Measurements from ENCODE around the gene RBM44.
"Not testable (repeated sequence)": the region's sequence is repeated elsewhere in the genome, so short reads cannot be mapped to it uniquely, and the experiment has no call there.

The RBM44 gene

DNA sequence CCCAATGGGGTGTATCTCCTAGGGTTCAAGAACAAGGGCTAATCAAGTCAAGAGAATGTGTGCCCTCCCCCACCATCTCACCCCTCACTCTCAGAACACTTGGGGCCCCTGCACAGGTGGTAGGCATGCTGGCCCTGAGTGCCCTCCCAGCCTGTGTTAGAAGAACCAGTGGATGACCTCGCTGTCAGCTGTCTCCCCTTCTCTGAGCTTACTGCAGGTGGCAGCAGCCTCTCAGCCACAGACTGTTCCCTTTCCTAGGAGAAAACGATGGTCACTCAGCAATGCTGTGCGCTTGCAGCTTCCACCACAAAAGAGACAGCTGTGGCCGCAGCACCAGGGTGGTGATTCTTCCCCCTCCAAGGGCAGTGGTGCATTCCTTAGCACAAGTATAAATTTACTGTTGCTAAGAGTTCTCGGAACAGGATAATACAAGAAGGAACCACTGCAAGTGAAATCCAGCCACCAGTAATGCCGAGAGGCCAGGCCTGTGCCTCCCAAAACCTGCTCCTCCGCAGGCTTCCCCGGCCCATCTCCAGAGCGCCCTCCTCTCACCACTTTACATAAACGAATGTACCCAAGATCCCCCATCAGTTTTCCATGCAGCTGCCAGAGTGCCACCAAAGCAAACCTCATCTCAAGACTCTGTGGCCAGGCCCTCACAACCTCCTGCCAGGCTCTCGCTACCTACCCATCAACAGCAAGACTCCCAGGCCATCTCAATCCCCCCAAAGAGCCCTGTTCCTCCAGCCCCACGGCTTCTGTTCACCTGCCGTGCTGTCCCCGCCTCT lies 59.9 kb downstream of the RBM44 start:
- DNase-seq: no peak

- DNase-seq: no peak
These were observed 60.5 kb downstream of the RBM44 start for GRCh38 chr2:237859082-237859433.

GRCh38 chr2:237859533-237860272 lies 61.1 kb downstream of the RBM44 start, which contains the start of gene RAMP1:
Gene RAMP1 (plus strand): TSS chr2:237859623. CDS start chr2:237859676, 53 bp downstream.
- DNase-seq: no peak

DNA sequence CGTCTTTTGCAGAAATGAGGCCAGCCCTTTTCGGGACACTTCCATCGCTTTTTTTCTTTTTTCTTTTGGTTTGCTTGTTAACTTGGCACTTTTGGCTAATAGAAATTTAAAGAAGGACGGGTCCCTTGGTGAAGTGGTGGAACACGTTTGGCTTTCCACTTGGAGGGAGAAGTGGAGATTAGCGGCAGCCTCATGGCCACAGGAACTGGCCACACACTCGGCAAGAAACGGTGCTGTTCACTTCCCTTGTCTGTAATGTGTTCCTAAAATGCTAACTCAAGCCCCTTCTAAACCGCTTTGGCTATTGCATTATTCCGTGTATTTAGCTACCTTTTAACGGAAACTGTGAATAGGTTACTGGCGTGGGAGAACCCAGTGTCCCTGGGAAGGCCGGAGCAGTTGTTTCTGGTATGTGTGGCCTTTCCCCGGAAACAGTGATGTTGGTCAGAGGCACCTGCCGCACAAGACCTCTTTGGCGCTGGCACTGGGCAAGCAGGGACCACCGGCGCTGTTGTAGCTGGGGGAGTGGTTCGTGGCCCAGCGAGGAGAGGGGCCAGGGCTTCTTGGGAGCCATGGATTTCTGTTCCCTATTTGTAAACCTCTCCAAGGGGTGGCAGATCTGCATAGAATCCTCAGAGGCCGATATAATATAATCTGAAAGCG lies 61.8 kb downstream of the RBM44 start:
- no peak for DNase-seq

GRCh38 chr2:237861875-237862527 lies 63.4 kb downstream of the RBM44 start:
- no peak for DNase-seq

DNA sequence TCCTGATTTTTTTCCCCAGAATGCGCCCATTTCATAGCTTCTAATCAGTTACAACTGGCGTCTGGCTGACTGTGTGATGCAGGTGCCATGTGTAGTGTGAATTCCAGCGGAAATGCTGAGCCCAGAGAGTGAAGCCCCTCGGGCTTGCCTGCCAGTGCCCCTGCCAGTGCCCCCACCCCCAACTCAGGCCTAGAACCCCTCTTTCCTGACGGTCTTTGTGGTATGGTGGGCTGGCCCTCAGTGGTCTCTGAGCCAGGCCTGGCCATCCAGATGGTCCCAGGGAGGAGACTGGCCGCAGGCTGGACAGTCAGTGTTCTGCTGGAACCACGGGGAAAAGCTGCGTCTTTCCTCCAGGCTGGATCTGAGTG lies 63.9 kb downstream of the RBM44 start:
- DNase-seq: no peak

GRCh38 chr2:237863102-237863511 lies 64.5 kb downstream of the RBM44 start:
- no peak for DNase-seq

DNA sequence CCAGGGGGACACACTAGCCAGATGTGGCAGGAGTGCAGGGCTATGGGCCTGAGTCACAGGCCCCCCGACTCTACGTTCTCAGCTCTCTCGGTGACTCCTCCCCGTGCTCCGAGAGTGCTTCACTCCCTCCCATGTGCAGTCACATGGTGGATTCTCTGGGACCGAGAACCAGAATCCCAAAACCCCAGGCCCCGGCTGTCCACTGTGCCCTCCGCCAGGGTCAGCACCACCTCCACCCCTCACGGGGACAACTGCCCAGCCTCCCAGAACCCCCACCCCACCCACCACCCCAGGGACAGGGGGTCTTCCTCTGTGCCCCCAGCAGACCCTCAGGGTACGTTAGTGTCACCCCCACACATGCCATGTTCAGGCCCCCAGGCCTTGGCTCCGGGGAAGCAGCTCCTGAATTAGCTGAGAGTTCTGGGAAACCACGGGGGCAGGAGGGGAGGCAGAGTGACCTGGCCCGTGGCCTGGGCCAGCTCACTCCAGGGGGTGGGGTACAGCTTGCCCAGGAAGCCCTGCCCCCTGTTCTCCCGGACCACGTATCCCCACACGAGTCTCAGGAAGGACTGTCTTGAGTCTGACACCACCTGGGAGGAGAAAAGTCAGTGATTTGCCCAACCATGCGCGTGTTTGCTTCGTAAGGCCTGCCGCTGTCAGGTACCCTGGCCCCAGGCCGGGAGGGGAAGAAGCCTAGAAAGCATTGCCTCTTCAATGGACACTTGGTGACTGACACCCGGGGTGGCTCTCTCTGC lies 65.3 kb downstream of the RBM44 start:
- no peak for DNase-seq

DNA sequence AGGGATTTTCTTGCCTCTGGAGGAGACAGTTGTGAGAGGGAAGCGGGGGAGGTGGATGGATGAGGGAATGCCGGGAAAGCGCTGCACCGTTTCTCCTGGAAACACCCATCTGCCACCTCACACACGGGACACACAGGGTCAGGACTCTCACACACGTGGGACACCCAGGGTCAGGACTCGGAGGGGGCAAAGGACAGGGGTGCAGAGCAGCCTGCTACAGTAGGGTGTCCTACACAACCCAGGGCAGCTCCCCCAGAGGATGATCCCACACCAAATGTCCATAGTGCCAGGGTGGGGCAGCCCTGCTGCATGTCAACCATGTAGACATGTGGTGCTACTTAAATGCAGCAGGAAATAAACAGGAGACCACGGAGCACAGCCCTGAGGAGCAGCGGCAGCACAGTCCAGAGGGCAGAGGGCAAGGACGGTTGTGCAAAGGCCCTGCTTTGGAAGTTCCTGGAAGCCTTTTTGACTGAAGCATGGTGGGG lies 65.9 kb downstream of the RBM44 start:
- no peak for DNase-seq

- DNase-seq: no peak
These were observed 66.5 kb downstream of the RBM44 start for GRCh38 chr2:237864940-237865622.

GRCh38 chr2:237865623-237866041 lies 67.1 kb downstream of the RBM44 start:
- no peak for DNase-seq

- DNase-seq: no peak
These were observed 67.6 kb downstream of the RBM44 start for GRCh38 chr2:237866101-237866621.

DNA sequence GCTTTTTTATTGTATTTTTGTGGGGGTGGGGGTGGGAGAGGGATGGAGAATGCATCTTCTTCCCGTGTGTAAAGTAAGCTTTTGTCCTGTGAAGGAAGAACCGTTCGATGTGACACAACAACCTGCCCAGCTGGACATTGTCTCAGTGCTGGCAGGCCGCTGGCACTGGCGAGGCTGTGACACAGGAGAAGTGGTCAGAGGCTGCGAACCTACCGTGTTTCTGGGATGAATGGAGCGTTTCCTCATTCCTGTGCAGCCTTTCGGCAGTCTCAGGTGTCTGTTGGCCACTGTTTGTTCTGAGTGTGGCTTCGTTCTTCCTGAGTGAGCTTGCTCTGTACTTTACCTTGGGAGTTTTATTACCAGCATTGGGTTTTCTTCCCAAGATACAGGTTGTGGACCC lies 68.9 kb downstream of the RBM44 start:
- no peak for DNase-seq

DNA sequence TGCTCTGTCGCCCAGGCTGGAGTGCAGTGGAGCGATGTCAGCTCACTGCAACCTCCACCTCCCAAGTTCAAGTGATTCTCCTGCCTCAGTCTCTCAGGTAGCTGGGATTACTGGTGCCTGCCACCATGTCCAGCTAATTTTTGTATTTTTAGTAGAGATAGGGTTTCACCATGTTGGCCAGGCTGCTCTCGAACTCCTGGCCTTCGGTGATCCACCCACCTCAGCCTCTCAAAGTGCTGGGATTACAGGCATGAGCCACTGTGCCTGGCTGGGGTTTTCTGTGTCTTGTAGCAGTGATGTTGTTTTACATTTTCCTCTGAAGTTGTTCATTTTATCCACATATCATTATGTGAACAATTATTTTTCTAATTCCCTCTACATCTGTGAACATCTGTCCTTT lies 69.5 kb downstream of the RBM44 start:
- not testable (repeated sequence) for DNase-seq

DNA sequence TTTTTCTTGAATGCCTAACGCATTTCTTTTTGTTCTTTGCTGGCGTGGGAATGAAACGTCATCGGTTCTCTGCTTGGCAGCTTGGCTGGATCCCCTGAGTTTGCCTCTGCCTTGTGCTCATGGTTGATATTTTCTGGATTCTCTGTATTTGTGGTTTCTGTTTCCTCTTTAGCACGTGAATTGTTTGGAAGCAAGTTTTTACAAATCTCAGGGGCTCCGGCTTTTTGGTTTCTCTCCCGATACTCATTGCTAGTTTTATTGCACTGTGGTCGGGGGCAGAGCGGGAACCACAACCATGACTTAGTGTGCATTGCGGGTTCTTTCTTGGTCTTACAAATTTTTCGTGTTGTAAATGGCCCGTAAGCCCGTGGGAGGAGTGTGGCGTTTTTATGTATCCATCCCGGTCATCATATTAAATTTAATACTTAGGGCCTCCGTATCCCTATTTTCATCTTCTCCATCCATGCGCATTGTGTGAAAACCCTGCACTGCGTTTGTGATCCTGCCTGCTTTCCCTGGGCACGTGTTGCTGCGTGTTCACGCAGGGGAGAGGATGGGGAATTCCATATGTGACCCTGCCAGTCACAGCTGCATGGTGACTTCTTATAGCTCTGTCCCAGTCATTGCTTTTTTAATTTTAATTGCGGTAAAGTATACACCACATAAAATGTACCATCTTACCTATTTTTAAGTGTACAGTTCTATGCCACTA lies 70.2 kb downstream of the RBM44 start:
- DNase-seq: no peak

DNA sequence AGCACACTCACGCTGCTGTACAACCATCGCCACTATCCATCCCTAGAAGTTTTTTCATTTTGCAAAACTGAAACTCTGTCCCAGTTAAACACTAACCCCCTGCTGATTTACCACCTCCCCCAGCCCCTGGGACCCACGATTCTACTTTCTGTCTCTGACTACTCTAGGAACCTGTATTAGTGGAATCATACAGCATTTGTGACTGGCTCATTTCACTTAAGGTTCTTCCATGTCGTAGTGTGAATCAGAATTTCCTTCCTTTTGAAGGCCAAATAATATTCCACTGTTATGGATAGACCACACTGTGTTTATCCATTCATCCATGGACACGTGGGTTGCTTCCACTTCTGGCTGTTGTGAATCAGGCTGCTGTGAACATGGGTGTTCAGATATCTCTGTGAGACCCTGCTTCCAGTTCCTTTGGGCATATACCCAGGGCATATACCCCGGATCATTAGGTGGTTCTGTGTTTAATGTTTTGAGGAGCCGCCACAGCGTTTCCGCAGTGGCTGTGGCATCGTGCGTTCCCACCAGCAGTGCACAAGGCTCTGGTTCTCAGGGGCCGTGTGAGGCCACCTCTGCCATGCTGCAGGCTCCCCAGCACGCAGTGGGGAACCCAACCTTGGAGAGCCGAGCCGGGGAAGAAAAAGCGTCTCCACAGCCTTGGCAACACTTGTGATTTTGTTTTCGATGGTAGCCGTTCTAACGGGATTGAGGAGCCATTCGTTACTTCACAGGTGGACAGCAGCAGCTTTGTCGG lies 70.9 kb downstream of the RBM44 start:
- DNase-seq: no peak

DNA sequence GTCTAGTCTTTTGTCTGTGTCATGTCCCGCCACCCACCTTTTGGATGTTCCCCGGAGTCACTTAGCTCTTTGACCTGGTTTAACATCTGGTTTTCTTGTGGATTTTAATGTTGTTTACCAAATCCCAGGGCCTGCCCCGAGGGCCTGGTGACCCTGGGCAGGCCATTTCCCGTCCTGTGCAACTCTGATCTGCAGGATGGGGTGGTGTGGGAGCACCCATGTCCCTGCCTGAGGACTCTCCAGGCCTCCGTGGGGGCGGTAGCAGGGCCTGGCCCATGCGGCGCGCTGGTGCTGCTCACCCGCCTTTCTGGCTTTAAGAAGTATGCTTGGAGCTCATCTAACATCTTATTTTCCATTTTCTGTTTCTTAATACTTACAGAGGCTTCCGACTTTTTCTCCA lies 71.5 kb downstream of the RBM44 start:
- no peak for DNase-seq

DNA sequence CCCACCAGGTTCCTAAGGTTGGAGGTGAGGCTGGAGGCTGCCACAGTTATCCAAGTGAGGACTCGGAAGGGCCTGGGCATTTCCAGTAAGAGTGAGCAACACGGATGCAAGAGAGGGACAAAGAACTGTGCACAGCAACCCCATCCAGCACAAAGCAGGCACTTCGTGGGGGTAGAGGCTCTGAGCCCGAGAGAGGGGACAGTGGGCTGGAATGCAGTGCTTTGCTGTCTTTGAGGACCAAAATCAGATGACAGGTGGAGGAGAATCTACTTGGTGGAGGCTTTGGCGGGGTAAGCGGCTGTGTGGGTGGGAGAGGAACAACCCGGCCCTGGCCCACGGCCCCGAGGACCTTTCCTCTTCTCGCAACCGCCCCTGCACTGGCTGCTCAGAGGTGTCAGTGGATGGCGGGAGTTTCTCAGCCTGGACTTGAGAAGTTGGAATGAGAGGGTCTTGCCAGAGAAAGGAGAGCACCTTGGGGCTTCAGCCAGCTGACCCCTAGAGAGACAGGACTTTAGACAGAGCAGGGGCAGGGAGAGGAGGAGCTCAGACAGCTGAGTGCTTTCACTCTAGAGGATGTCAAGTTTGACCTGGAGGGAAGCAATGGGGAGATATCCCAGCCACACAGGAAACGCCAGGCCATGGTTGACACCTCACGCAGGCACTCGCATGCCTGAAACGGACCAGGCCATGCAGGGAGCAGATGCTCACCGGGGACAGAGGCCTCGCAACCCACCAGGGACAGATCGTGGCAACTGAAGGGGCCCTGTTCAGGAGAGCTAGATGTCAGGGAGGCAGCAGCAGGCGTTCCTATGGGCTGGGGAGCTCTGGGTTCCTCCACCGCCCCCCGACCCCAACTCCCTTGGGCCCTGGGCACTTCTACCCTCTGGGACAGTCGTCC lies 72.4 kb downstream of the RBM44 start:
- no peak for DNase-seq
